Measurements from ENCODE around the gene PTPRO.

PTPRO gene

DNA sequence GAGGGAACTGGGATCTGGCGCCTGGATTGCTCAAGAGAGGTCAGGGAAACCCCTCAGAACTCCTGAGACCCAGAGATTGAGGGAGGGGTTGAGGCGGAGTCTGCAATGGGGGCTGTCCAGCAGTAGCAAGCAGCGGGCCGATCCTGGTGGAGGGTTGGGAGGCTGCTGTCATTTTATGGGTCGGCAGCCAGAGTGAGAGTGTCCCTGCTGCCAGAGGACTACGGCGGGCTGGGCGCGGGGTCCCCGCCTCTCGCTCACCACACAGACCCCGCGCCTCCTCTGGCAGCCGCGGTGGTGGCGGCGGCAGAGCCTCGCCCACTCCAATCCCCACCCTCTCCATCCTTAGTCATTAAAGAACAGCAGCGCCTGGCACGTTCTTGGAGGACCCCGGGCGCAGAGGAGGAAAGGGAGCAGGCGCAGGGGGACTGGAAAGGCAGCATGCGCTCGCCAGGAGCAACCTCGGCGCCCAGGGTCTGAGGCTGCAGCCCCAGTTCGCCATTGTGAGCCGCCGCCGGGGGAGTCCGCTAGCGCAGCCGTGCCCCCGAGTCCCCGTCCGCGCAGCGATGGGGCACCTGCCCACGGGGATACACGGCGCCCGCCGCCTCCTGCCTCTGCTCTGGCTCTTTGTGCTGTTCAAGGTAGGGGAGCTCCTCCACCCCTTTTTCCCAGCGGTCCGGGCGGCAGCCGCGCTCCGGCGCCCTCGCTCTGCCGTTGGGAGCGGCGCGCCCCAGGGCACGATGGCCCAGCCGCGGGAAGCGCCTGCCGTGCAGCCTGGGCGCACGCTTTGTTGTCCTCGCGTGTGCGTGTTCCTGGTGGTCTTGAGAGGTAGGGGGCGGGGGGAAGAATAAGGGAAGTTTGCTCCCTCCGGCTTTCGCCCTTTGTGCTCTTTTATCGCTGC lies at the start of gene PTPRO:
PTPRO (plus strand) TSS at position 345 of the 898 bp plus-strand sequence.
- H3K27ac ChIP-seq: no peak within 1 kb of the TSS
- TF ChIP-seq CTCF (IDR thresholded peaks at IDR 0.05) (peak; percentile 56), ZFX (IDR thresholded peaks at IDR 0.05; ENCODE audit: borderline replicate concordance) (no peak)

GRCh38 chr12:15273896-15274295 lies 48.4 kb upstream of the PTPRO start:
- no peak for TF ChIP-seq CTCF (IDR thresholded peaks at IDR 0.05)
- peak overlapping the region; percentile 76 for H3K27ac ChIP-seq

DNA sequence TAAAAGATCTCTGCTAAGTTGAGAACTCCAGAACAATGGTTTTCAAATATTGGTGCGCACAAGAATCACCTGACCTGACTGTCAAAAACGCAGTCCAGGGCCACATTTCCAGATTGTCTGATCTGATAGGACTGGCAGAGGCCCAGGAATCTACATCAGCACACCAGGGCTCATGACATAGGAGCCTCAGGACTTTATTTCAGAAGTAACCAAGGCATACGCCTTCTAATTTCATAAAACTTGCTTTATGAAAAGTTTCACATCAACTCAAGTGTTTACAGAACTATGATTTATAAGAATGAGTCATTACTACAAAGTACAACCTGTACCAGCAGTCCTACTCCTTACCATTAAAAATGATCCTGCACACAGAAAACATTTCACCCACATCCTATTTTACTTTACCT lies 47.7 kb upstream of the PTPRO start:
- H3K27ac ChIP-seq: peak overlapping the region; percentile 76
- TF ChIP-seq ZFX (IDR thresholded peaks at IDR 0.05; ENCODE audit: borderline replicate concordance) (no peak), CTCF (IDR thresholded peaks at IDR 0.05) (no peak)

DNA sequence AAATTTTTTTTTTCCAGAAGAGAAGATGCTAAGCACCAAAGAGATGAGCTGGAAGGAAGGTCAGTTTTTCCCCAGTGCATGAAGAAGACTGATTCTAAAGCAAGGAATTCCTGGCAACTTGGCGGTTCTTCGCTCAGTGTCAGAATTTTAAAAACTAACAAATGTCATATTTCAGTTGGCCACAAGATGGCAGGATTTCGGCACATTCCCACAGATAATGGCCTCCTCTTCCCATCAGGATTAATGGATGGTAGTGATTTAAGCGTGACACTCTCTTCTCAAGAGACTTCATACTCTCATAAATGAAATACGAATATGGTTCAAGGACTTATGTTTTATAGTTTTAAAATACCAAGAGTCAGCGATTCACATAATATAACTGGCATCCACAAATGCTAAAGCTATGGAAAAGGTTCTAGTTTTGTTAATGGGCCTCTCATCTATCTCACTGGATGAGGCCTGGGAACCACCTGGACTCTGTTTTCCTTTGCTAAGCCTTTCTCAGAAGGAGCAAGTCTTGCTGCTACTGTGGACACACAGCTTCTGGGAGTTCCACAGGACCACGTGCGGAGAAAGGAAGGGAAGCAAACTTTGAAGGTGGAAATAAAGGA lies 46.1 kb upstream of the PTPRO start:
- TF ChIP-seq CTCF (IDR thresholded peaks at IDR 0.05): peak; percentile 94
- no peak for TF ChIP-seq ZFX (IDR thresholded peaks at IDR 0.05; ENCODE audit: borderline replicate concordance)
- no peak overlapping the region for H3K27ac ChIP-seq

GRCh38 chr12:15278816-15279658 lies 43.3 kb upstream of the PTPRO start:
- TF ChIP-seq CTCF (IDR thresholded peaks at IDR 0.05): no peak
- H3K27ac ChIP-seq: no peak overlapping the region

GRCh38 chr12:15280930-15281329 lies 41.4 kb upstream of the PTPRO start:
- no peak overlapping the region for H3K27ac ChIP-seq
- TF ChIP-seq CTCF (IDR thresholded peaks at IDR 0.05): no peak
- no peak for TF ChIP-seq ZFX (IDR thresholded peaks at IDR 0.05; ENCODE audit: borderline replicate concordance)
